ENCODE data around the gene ARL8A.
"Not testable (repeated sequence)": the region's sequence is repeated elsewhere in the genome, so short reads cannot be mapped to it uniquely, and the experiment has no call there.

ARL8A gene

DNA sequence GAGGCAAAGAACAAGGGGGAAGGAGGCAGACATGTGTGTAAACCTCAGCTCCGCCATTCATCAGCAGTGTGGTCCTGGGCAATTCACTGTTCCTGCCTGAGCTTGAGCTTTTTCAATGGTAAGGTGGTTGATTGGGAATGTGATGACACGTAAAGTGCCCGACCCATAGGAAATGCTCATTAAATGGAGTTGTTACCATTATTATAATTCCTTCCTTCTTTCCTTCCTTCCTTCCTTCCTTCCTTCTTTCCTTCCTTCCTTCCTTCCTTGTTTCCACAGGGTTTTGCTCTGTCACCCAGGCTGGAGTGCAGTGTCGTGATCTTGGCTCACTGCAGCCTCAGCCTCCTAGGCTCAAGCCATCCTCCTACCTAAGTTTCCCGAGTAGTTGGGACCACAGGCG lies 17.5 kb downstream of the ARL8A start:
- peaks cover 4% of the 10 kb centered on the region for H3K27me3 Mint-ChIP-seq
- H3K4me1 Mint-ChIP-seq (ENCODE audit: low read depth), result peaks cover 3% of the 10 kb centered on the region
- H3K9me3 Mint-ChIP-seq (ENCODE audit: low read depth), result no peaks in the 10 kb centered on the region
- no peak overlapping the region for H3K4me3 Mint-ChIP-seq
- H3K36me3 Mint-ChIP-seq, result no peaks in the 10 kb centered on the region
- H3K27ac Mint-ChIP-seq, result no peak overlapping the region

DNA sequence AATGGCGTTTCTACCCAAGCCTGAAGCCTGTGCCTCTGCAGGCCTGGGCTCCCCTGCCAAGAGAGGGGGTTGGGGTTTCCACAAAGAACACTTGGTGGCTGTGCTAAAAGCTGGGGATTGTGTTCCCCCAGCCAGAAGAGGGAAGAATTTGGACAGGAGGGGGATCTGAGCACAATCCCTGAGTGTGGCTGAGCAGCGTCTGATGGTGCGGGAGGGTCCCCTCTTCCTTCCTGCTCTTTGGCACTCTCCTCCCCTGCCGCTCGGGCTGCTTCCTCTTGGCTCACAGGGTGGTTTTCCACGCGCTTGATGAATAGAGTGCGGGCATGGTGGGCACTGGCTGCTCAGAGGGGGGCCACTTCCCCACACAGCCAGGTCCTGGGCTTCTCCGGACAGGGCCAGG lies 18.1 kb downstream of the ARL8A start:
- H3K27me3 Mint-ChIP-seq, result peaks cover 4% of the 10 kb centered on the region
- H3K27ac Mint-ChIP-seq, result no peak overlapping the region
- no peak overlapping the region for H3K4me3 Mint-ChIP-seq
- no peaks in the 10 kb centered on the region for H3K36me3 Mint-ChIP-seq
- no peaks in the 10 kb centered on the region for H3K9me3 Mint-ChIP-seq (ENCODE audit: low read depth)
- H3K4me1 Mint-ChIP-seq (ENCODE audit: low read depth), result no peaks in the 10 kb centered on the region

DNA sequence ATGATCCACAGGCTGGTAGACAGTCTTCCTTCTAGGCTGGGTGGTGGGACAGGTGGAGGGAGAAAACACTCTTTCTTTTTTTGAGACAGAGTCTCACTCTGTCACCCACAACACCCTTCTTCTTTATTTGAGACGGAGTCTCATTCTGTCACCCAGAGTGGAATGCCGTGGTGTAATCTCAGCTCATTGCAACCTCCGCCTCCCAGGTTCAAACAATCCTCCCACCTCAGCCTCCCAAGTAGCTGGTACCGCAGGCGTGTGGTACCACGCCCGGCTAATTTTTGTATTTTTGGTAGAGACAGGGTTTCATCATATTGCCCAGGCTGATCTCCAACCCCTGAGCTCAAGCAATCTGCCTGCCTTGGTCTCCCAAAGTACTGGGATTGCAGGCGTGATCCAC lies 18.9 kb downstream of the ARL8A start:
- H3K27me3 Mint-ChIP-seq, result peaks cover 4% of the 10 kb centered on the region
- no peak overlapping the region for H3K27ac Mint-ChIP-seq
- H3K4me3 Mint-ChIP-seq, result no peak overlapping the region
- no peaks in the 10 kb centered on the region for H3K36me3 Mint-ChIP-seq
- no peaks in the 10 kb centered on the region for H3K4me1 Mint-ChIP-seq (ENCODE audit: low read depth)
- H3K9me3 Mint-ChIP-seq (ENCODE audit: low read depth), result no peaks in the 10 kb centered on the region

DNA sequence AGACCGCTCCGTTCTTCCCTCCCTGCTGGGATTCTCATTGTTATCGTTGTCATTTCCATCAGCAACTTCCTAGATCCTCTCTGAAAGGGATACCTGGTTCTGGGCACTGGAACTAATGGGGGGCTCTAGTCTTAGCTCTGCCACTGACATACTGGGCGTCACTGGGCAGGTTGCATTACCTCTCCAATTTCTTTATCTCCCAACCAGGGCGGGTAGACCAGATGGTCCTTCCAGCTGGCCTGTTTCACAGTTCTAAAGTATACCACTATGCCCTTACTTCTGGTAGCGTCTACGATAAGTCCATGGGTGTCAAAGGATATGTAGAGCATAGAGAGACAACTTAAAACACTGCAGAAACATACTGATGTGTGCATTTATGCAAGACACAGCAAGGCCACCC lies 20.4 kb downstream of the ARL8A start:
- Mint-ChIP-seq H3K4me1 (ENCODE audit: low read depth) (no peaks in the 10 kb centered on the region), H3K9me3 (ENCODE audit: low read depth) (no peaks in the 10 kb centered on the region), H3K4me3 (no peak overlapping the region), H3K27me3 (peaks cover 4% of the 10 kb centered on the region), H3K36me3 (no peaks in the 10 kb centered on the region), H3K27ac (no peak overlapping the region)

DNA sequence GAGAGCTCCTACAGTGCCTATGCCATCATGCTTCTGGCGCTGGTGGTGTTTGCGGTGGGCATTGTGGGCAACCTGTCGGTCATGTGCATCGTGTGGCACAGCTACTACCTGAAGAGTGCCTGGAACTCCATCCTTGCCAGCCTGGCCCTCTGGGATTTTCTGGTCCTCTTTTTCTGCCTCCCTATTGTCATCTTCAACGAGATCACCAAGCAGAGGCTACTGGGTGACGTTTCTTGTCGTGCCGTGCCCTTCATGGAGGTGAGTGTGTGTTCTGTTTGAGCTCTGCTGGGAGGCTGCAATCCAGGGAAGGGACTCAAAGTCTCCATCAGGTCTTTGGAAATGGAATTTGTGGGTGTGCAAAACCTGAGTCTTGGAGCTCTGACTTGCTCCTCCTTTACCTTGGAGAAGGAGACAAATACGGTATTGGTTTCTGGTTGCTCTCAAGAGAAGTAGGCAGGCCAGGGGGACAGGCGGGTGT lies 21.2 kb downstream of the ARL8A start:
- Mint-ChIP-seq H3K36me3 (no peaks in the 10 kb centered on the region), H3K4me3 (no peak overlapping the region), H3K9me3 (ENCODE audit: low read depth) (no peaks in the 10 kb centered on the region), H3K27me3 (peaks cover 4% of the 10 kb centered on the region), H3K4me1 (ENCODE audit: low read depth) (no peaks in the 10 kb centered on the region), H3K27ac (no peak overlapping the region)

- Mint-ChIP-seq H3K4me1 (ENCODE audit: low read depth) (no peaks in the 10 kb centered on the region), H3K36me3 (no peaks in the 10 kb centered on the region), H3K9me3 (ENCODE audit: low read depth) (no peaks in the 10 kb centered on the region), H3K27ac (no peak within 1 kb of the TSS), H3K4me3 (no peak within 1 kb of the TSS), H3K27me3 (peaks cover 4% of the 10 kb centered on the region)
Measured at GRCh38 chr1:202122639-202123335, 21.8 kb downstream of the ARL8A start, which contains the start of gene GPR37L1. TSS of gene GPR37L1 (plus strand) at chr1:202122917. CDS start at chr1:202122964, 47 bp downstream.

DNA sequence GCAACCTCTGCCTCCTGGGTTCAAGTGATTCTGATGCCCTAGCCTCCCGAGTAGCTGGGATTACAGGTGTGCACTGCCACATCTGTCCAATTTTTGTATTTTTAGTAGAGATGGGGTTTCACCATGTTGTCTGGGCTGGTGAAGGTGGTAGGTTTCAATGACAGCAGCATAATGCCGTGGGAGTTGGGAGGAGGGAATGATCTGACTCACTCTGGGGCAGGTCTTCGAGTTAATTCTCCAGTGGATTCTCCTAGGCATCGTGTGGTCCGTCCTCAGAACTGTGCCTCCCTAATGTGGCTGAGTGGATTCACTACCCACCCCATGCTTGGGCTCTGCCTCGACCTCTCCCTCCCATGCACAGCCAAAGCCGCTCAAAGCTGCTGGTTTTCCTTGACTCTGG lies 23.5 kb downstream of the ARL8A start:
- Mint-ChIP-seq H3K9me3 (ENCODE audit: low read depth) (no peaks in the 10 kb centered on the region), H3K27ac (no peak overlapping the region), H3K4me3 (no peak overlapping the region), H3K4me1 (ENCODE audit: low read depth) (no peaks in the 10 kb centered on the region), H3K27me3 (peaks cover 2% of the 10 kb centered on the region), H3K36me3 (no peaks in the 10 kb centered on the region)

DNA sequence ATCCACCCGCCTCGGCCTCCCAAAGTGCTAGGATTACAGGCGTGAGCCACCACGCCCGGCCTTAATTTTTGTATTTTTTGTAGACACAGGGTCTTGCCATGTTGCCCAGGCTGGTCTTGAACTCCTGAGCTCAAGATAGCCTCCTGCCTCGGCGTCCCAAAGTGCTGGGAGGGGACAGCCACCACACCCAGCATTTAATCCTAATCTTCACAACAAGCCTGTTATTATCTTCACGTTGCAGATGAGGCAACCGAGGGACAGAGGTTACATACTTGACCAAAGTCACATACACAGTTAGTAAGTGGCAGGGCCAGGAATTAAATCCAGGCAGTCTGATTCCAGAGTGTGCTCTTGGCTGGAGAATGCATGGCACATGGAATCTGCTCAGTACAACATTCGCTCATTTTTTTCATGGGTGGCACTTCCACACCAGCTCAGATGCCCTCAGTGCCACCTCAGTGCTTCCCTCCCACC lies 26.6 kb downstream of the ARL8A start:
- Mint-ChIP-seq H3K27me3 (no peaks in the 10 kb centered on the region), H3K36me3 (no peaks in the 10 kb centered on the region)

GRCh38 chr1:202116287-202116686 lies 28.2 kb downstream of the ARL8A start:
- Mint-ChIP-seq H3K27me3 (no peaks in the 10 kb centered on the region), H3K4me3 (no peak overlapping the region), H3K36me3 (no peaks in the 10 kb centered on the region), H3K27ac (no peak overlapping the region), H3K4me1 (ENCODE audit: low read depth) (no peaks in the 10 kb centered on the region), H3K9me3 (ENCODE audit: low read depth) (no peaks in the 10 kb centered on the region)

More for the DNA sequence above, 26.6 kb downstream of the ARL8A start:
- Mint-ChIP-seq H3K4me1 (ENCODE audit: low read depth) (no peaks in the 10 kb centered on the region), H3K4me3 (no peak overlapping the region), H3K9me3 (ENCODE audit: low read depth) (no peaks in the 10 kb centered on the region), H3K27ac (no peak overlapping the region)

DNA sequence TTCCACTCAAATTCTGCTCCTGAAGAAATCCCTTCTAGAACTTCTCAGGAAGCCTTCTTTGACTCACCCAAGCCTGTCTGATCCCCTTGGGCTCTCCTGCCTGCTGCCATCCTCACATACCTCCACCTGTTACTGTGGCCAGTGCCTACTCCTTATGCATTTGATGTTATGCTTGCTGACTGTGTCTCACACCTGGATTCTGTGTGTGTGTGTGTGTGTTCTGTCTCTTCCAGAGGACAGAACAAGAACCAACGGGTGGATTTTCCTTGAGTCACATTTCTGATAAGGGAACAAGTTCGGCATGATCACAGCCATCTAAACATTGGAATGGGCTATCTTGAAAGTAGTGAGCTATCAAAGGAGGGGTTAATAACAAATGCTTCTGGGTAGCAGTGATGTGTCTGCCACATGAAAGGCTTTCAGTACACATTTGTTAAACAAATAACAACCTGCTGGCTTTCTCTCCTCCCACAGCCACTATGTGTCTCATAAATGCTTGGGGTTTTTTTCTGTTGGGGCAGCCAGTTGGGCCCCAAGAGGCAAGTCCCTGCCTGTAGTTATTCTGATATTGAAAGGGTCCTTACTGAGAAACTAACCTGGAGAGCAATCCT lies 30.7 kb downstream of the ARL8A start:
- H3K36me3 Mint-ChIP-seq, result no peaks in the 10 kb centered on the region
- H3K4me3 Mint-ChIP-seq, result no peak overlapping the region
- H3K4me1 Mint-ChIP-seq (ENCODE audit: low read depth), result no peaks in the 10 kb centered on the region
- H3K27me3 Mint-ChIP-seq, result no peaks in the 10 kb centered on the region
- H3K9me3 Mint-ChIP-seq (ENCODE audit: low read depth), result no peaks in the 10 kb centered on the region
- no peak overlapping the region for H3K27ac Mint-ChIP-seq

- Mint-ChIP-seq H3K27ac (no peak overlapping the region), H3K27me3 (no peaks in the 10 kb centered on the region), H3K4me1 (ENCODE audit: low read depth) (no peaks in the 10 kb centered on the region), H3K4me3 (no peak overlapping the region), H3K36me3 (no peaks in the 10 kb centered on the region), H3K9me3 (ENCODE audit: low read depth) (no peaks in the 10 kb centered on the region)
Measured at GRCh38 chr1:202112859-202113689, 31.5 kb downstream of the ARL8A start.

GRCh38 chr1:202111589-202111988 lies 32.9 kb downstream of the ARL8A start:
- not testable (repeated sequence) for H3K27me3 Mint-ChIP-seq; H3K4me3 Mint-ChIP-seq; H3K36me3 Mint-ChIP-seq; H3K4me1 Mint-ChIP-seq (ENCODE audit: low read depth); H3K9me3 Mint-ChIP-seq (ENCODE audit: low read depth); H3K27ac Mint-ChIP-seq

GRCh38 chr1:202110977-202111376 lies 33.6 kb downstream of the ARL8A start:
- Mint-ChIP-seq H3K27ac (no peak overlapping the region), H3K27me3 (no peaks in the 10 kb centered on the region), H3K9me3 (ENCODE audit: low read depth) (no peaks in the 10 kb centered on the region), H3K4me3 (no peak overlapping the region), H3K4me1 (ENCODE audit: low read depth) (no peaks in the 10 kb centered on the region), H3K36me3 (no peaks in the 10 kb centered on the region)

- Mint-ChIP-seq H3K27me3 (no peaks in the 10 kb centered on the region), H3K4me1 (ENCODE audit: low read depth) (no peaks in the 10 kb centered on the region), H3K9me3 (ENCODE audit: low read depth) (no peaks in the 10 kb centered on the region), H3K4me3 (no peak overlapping the region), H3K27ac (no peak overlapping the region), H3K36me3 (peaks cover 2% of the 10 kb centered on the region)
Measured at GRCh38 chr1:202107801-202108731, 36.5 kb downstream of the ARL8A start.
